HUES64 (cell line): ENCODE data around the gene HRH4.

ENCODE experiments used
- H3K27ac ChIP-seq: 2 replicates; pipeline ENCODE4 v1.7.0; 2013; ENCODE audit warnings: low read depth, low read length, inconsistent platforms
- H3K27me3 ChIP-seq: 2 replicates; pipeline ENCODE4 v1.6.1; 2013; ENCODE audit warnings: mild to moderate bottlenecking, low read length; ENCODE audit not compliant: insufficient read depth
- H3K36me3 ChIP-seq: 2 replicates; pipeline ENCODE4 v1.6.1; 2013; ENCODE audit warnings: mild to moderate bottlenecking, low read length; ENCODE audit not compliant: insufficient read depth
- H3K4me1 ChIP-seq: 2 replicates; pipeline ENCODE4 v1.6.1; 2013; ENCODE audit warnings: mild to moderate bottlenecking, low read length, moderate library complexity; ENCODE audit not compliant: insufficient read depth
- H3K4me3 ChIP-seq: 2 replicates; pipeline ENCODE4 v1.5.1; 2013; ENCODE audit warnings: mild to moderate bottlenecking, low read length, moderate library complexity
- H3K9ac ChIP-seq: 2 replicates; pipeline ENCODE4 v1.6.1; 2013; ENCODE audit warnings: mild to moderate bottlenecking, low read depth, low read length
- H3K9me3 ChIP-seq: 2 replicates; pipeline ENCODE4 v1.6.1; 2013; ENCODE audit warnings: low read depth, low read length; ENCODE audit not compliant: insufficient read depth
- WGBS: fragments of 150-250, 120-280 bp; methylation state at CpG from one replicate; pipeline ENCODE4 v1.1.7; 2013; ENCODE audit warnings: missing lambda C conversion rate; 5-methylcytosine and 5-hydroxymethylcytosine counted together

Gene HRH4

DNA sequence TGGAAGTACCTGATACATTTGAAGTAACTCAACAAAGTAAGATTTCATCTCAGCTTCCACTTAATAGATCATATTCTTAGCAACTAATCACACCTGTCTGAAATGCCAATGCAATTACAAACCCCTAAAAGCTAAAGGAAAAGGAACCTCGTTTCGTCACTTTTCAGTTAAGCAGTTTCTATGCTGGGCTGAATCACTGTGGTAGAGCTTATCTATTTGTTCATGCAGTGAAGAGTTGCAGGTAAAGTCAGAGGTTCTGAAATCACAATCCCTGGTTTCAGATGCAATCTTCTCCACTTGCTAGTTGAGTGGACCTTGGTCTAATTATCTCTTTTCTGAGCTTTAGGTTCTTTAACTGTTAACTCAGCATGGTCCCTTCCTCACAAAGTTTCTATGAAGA is 6.3 kb downstream of the HRH4 start:
- no peak overlapping the region for H3K9ac ChIP-seq
- 94% methylated on average over 2 of the region's 2 CpGs for WGBS
- H3K4me3 ChIP-seq = no peak overlapping the region
- no peaks in the 10 kb centered on the region for H3K9me3 ChIP-seq
- no peaks in the 10 kb centered on the region for H3K27me3 ChIP-seq
- no peaks in the 10 kb centered on the region for H3K36me3 ChIP-seq
- H3K4me1 ChIP-seq = 0 out of 2 replicates have a peak, but pooled peaks cover 5% of the 10 kb centered on the region
- no peak overlapping the region for H3K27ac ChIP-seq

- Histone ChIP-seq H3K4me3 (no peak overlapping the region), H3K9ac (no peak overlapping the region), H3K9me3 (no peaks in the 10 kb centered on the region), H3K4me1 (no peaks in the 10 kb centered on the region), H3K27me3 (no peaks in the 10 kb centered on the region), H3K27ac (no peak overlapping the region), H3K36me3 (no peaks in the 10 kb centered on the region)
- 94% methylated on average over 2 of the region's 3 CpGs for WGBS
These were observed 9.7 kb downstream of the HRH4 start for GRCh38 chr18:24470022-24470618.

DNA sequence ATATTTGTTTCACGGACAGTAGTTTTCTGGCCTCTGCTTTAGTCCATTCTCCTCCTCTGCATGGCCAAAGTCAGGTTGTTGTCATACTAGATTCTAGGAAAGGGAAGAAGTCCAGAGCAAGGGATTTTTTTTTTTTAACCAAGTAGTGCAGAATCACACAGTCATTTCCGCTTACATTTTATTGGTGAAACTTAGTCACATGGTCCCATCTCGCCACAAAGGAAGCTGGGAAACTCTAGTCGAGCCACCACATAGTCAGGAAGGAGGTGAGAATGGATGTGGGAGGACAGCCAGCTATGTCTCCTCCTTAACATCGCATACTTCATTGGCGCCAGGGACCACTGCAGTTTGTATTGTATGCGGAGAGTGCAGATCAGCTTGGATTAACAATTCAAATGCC is 10.4 kb downstream of the HRH4 start:
- no peaks in the 10 kb centered on the region for H3K9me3 ChIP-seq
- H3K36me3 ChIP-seq = no peaks in the 10 kb centered on the region
- no peak overlapping the region for H3K9ac ChIP-seq
- WGBS = 94% methylated on average over 6 of the region's 7 CpGs
- no peaks in the 10 kb centered on the region for H3K4me1 ChIP-seq
- no peak overlapping the region for H3K27ac ChIP-seq
- no peak overlapping the region for H3K4me3 ChIP-seq
- H3K27me3 ChIP-seq = no peaks in the 10 kb centered on the region

DNA sequence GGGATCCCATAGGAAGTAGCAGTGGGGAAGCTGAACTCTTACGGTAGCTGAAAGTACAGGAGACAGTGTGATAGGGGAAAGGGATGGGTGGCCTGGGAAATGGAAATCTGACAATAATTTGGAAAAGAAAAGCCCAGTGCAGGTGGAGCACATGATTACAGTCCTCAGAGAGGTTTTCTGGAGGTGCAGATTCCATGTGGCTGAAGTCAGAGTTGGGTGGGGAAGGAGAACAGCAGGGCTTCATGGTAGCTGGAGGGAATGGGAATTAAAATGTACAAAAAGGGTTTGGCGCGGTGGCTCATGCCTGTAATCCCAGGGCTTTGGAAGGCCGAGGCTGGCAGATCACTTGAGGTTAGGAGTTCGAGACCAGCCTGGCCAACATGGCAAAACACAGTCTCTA is 12.2 kb downstream of the HRH4 start:
- no peaks in the 10 kb centered on the region for H3K36me3 ChIP-seq
- H3K9me3 ChIP-seq = no peaks in the 10 kb centered on the region
- H3K4me1 ChIP-seq = no peaks in the 10 kb centered on the region
- no peak overlapping the region for H3K27ac ChIP-seq
- no peak overlapping the region for H3K4me3 ChIP-seq
- H3K9ac ChIP-seq = no peak overlapping the region
- WGBS = 93% methylated on average over 5 of the region's 5 CpGs
- H3K27me3 ChIP-seq = no peaks in the 10 kb centered on the region

DNA sequence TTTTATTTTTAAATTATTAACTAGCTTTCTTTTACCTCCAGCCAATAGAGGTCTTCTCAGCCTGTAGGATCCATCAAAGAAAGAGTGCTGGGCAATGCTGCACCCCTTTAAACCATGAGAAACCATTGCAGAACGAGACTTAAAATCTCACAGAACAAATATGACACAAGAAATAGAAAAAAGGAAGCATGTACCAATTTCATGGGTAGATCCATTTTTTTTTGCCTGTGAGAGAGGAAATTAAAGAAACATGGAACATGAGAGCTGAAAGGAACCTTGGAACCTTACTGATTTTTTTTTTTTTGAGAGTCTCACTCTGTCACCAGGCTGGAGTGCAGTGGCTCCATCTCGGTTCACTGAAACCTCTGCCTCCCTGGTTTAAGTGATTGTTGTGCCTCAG is 14.0 kb downstream of the HRH4 start:
- no peaks in the 10 kb centered on the region for H3K27me3 ChIP-seq
- no peak overlapping the region for H3K27ac ChIP-seq
- H3K9ac ChIP-seq = no peak overlapping the region
- 89% methylated on average over 2 of the region's 2 CpGs for WGBS
- no peak overlapping the region for H3K4me3 ChIP-seq
- no peaks in the 10 kb centered on the region for H3K36me3 ChIP-seq
- H3K4me1 ChIP-seq = no peaks in the 10 kb centered on the region
- H3K9me3 ChIP-seq = no peaks in the 10 kb centered on the region

- Histone ChIP-seq H3K27me3 (no peaks in the 10 kb centered on the region), H3K36me3 (no peaks in the 10 kb centered on the region), H3K9me3 (no peaks in the 10 kb centered on the region), H3K4me1 (no peaks in the 10 kb centered on the region), H3K4me3 (no peak overlapping the region), H3K27ac (no peak overlapping the region), H3K9ac (no peak overlapping the region)
- 92% methylated on average over 5 of the region's 6 CpGs for WGBS
These were observed 15.6 kb downstream of the HRH4 start for GRCh38 chr18:24475926-24476589.

DNA sequence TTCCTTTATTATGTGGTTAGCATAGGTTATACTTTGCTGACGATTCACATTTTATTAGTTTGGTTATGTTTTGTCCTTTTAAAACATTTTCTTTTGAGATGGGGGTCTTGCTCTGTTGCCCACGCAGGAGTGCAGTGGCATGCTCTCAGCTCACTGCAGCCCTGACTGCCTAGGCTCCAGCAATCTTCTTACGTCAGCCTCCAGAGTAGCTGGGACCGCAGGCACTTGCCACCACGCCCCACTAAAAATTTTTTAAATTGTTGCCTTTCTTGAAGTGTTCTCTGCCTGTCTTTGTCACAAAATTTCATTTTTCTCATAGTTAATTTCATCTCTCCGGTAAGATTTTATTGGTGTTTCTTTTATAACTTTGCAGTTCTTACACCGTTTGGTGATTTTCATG is 18.9 kb downstream of the HRH4 start:
- Histone ChIP-seq H3K9me3 (no peaks in the 10 kb centered on the region), H3K4me3 (no peak overlapping the region), H3K36me3 (no peaks in the 10 kb centered on the region), H3K4me1 (no peaks in the 10 kb centered on the region), H3K27me3 (no peaks in the 10 kb centered on the region), H3K9ac (no peak overlapping the region), H3K27ac (no peak overlapping the region)
- WGBS = 85% methylated on average over 5 of the region's 7 CpGs

DNA sequence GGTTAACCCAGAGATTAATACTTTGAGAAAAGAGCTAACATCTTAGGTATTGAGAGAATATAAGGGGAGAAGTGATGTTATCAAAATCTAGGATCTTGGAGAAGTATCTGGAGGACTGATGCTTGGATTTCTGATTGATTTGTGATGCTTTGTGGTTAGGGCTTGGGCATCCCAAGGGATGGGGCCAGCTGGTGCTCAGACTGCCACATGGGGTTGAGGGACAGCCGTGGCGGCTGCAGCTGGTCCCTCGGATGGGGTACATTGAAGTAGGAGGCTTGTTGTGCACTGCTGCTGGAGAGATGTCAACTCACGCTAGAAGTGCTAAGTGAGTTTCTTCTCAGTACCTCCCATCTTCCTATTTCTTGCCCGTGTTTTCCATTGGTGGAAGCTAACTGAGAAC is 22.4 kb downstream of the HRH4 start:
- Histone ChIP-seq H3K9me3 (no peaks in the 10 kb centered on the region), H3K4me3 (no peak overlapping the region), H3K36me3 (no peaks in the 10 kb centered on the region), H3K27me3 (no peaks in the 10 kb centered on the region), H3K4me1 (no peaks in the 10 kb centered on the region), H3K27ac (no peak overlapping the region), H3K9ac (no peak overlapping the region)
- 93% methylated on average over 5 of the region's 5 CpGs for WGBS

DNA sequence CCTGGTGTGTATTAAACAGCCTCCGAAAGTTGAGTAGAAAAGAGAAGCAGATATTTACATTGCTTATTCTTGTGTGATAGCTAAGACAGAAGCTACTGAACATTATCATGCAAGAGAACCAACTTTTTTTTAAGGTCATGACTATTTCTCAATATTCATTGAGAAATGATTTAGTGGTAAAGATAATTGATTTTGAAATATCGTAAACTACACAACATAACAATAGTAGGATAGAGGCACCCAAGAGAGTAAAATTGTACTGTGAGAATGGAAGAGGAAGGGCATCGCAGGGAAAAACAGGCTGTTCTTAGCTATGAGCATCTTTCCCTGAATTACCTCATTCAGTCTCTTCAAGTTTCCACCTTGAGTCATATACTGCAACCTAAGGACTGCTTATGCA is 25.2 kb downstream of the HRH4 start:
- Histone ChIP-seq H3K9me3 (no peaks in the 10 kb centered on the region), H3K27ac (no peak overlapping the region), H3K36me3 (no peaks in the 10 kb centered on the region), H3K4me1 (no peaks in the 10 kb centered on the region), H3K9ac (no peak overlapping the region), H3K27me3 (no peaks in the 10 kb centered on the region), H3K4me3 (no peak overlapping the region)
- 98% methylated on average over 2 of the region's 3 CpGs for WGBS

- Histone ChIP-seq H3K9me3 (no peaks in the 10 kb centered on the region), H3K36me3 (no peaks in the 10 kb centered on the region), H3K4me1 (no peaks in the 10 kb centered on the region), H3K27ac (no peak overlapping the region), H3K4me3 (no peak overlapping the region), H3K27me3 (no peaks in the 10 kb centered on the region), H3K9ac (no peak overlapping the region)
- 91% methylated on average over 9 of the region's 9 CpGs for WGBS
These were observed 26.2 kb downstream of the HRH4 start for GRCh38 chr18:24486684-24487083.

DNA sequence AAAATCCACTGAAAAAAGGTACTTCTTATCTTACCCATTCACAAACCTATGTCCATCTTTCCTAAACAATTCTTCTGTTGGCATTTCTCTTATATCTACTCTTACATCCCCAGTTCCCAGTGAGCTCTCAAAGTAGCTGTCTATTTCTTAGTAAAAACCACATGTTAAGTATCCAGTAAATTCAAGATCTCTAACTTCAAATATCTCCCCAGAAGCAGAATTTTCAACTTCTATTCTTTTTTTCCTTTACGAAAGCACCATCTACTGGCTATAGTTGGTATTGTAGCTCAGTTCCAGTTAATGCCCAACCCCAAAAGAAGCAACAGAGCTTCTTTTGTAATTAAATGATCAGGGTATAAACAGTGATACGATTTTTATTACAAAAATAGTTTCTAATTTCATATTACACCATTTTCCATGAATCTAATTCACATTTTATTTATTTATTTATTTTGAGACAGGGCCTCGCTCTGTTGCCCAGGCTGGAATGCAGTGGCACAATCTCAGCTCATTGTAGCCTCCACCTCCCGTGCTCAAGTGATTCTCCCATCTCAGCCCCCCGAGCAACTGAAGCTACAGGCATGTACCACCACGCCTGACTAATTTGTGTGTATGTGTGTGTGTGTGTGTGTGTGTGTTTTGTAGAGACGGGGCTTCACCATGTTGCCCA is 28.5 kb downstream of the HRH4 start:
- WGBS = 56% methylated on average over 6 of the region's 7 CpGs
- no peaks in the 10 kb centered on the region for H3K9me3 ChIP-seq
- H3K36me3 ChIP-seq = no peaks in the 10 kb centered on the region
- no peak overlapping the region for H3K4me3 ChIP-seq
- H3K4me1 ChIP-seq = no peaks in the 10 kb centered on the region
- H3K9ac ChIP-seq = no peak overlapping the region
- H3K27me3 ChIP-seq = no peaks in the 10 kb centered on the region
- no peak overlapping the region for H3K27ac ChIP-seq
